ENCODE data around the gene CGNL1.
A peak's percentile ranks its signal among the peaks of the same experiment; 100 is the strongest.

Gene CGNL1

DNA sequence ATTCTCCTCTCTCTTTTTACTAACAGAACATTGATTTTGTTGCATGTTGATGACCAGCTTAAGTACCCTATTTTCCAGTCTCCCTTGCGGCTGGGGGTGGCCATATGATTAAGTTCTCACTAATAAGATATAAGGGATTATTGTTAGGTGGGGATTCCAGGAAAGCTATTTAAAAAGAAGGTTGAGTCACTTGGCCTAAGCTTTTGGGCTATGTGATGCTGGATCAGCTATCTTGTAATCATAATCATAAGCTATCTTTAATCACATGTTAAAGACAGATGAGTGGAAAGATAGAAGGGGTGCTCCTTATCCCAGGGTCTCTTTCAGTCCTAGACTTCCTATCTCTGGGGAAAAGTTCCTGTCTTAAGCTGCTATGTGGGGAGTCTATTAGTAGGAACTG lies 59.9 kb downstream of the CGNL1 start:
- no peak overlapping the region for H3K9ac ChIP-seq (ENCODE audit: low read depth, low read length, poor library complexity, severe bottlenecking)
- no peaks in the 10 kb centered on the region for H3K27me3 ChIP-seq (ENCODE audit: insufficient read depth, low read length, poor library complexity, severe bottlenecking)
- TF ChIP-seq CTCF (conservative IDR thresholded peaks at IDR 0.05; ENCODE audit: low read length) = no peak
- no peak for TF ChIP-seq EZH2phosphoT487 (IDR thresholded peaks at IDR 0.05; ENCODE audit: borderline replicate concordance)
- H3K9me2 ChIP-seq (replicated peaks; ENCODE audit: low read depth, low read length) = no peaks in the 10 kb centered on the region
- no peak overlapping the region for H3K4me2 ChIP-seq (ENCODE audit: low read depth, low read length, poor library complexity, severe bottlenecking)
- H3K4me3 ChIP-seq (ENCODE audit: low read length, poor library complexity, severe bottlenecking) = no peak overlapping the region
- no peaks in the 10 kb centered on the region for H3F3A ChIP-seq (ENCODE audit: low read depth)
- no peaks in the 10 kb centered on the region for H3K79me2 ChIP-seq (ENCODE audit: insufficient read depth, low read length)
- H3K9me3 ChIP-seq (ENCODE audit: insufficient read depth, low read depth, low read length) = no peaks in the 10 kb centered on the region
- H3K36me3 ChIP-seq (ENCODE audit: insufficient read depth, low read length) = no peaks in the 10 kb centered on the region
- no peaks in the 10 kb centered on the region for H4K20me1 ChIP-seq (ENCODE audit: insufficient read depth, low read length, poor library complexity, severe bottlenecking)
- H2AFZ ChIP-seq (ENCODE audit: low read length) = 0 out of 2 replicates have a peak overlapping the region, but pooled peaks have one; percentile 4
- no peaks in the 10 kb centered on the region for H3K4me1 ChIP-seq (ENCODE audit: insufficient read depth, low read length, poor library complexity, severe bottlenecking)

- H3K9ac ChIP-seq (ENCODE audit: low read depth, low read length, poor library complexity, severe bottlenecking) = no peak overlapping the region
- H3K4me1 ChIP-seq (ENCODE audit: insufficient read depth, low read length, poor library complexity, severe bottlenecking) = no peaks in the 10 kb centered on the region
- H2AFZ ChIP-seq (ENCODE audit: low read length) = no peak overlapping the region
- no peaks in the 10 kb centered on the region for H3K79me2 ChIP-seq (ENCODE audit: insufficient read depth, low read length)
- TF ChIP-seq CTCF (conservative IDR thresholded peaks at IDR 0.05; ENCODE audit: low read length) (no peak), EZH2phosphoT487 (IDR thresholded peaks at IDR 0.05; ENCODE audit: borderline replicate concordance) (no peak)
- no peaks in the 10 kb centered on the region for H3K9me3 ChIP-seq (ENCODE audit: insufficient read depth, low read depth, low read length)
- no peaks in the 10 kb centered on the region for H4K20me1 ChIP-seq (ENCODE audit: insufficient read depth, low read length, poor library complexity, severe bottlenecking)
- no peak overlapping the region for H3K4me3 ChIP-seq (ENCODE audit: low read length, poor library complexity, severe bottlenecking)
- no peaks in the 10 kb centered on the region for H3K27me3 ChIP-seq (ENCODE audit: insufficient read depth, low read length, poor library complexity, severe bottlenecking)
- no peaks in the 10 kb centered on the region for H3K36me3 ChIP-seq (ENCODE audit: insufficient read depth, low read length)
- no peaks in the 10 kb centered on the region for H3K9me2 ChIP-seq (replicated peaks; ENCODE audit: low read depth, low read length)
- no peak overlapping the region for H3K4me2 ChIP-seq (ENCODE audit: low read depth, low read length, poor library complexity, severe bottlenecking)
- no peaks in the 10 kb centered on the region for H3F3A ChIP-seq (ENCODE audit: low read depth)
Observed at GRCh38 chr15:57436961-57437360, 60.7 kb downstream of the CGNL1 start.

- H3K4me3 ChIP-seq (ENCODE audit: low read length, poor library complexity, severe bottlenecking) = no peak overlapping the region
- H3F3A ChIP-seq (ENCODE audit: low read depth) = no peaks in the 10 kb centered on the region
- H3K9ac ChIP-seq (ENCODE audit: low read depth, low read length, poor library complexity, severe bottlenecking) = no peak overlapping the region
- H3K36me3 ChIP-seq (ENCODE audit: insufficient read depth, low read length) = no peaks in the 10 kb centered on the region
- no peaks in the 10 kb centered on the region for H3K79me2 ChIP-seq (ENCODE audit: insufficient read depth, low read length)
- H3K4me2 ChIP-seq (ENCODE audit: low read depth, low read length, poor library complexity, severe bottlenecking) = no peak overlapping the region
- no peak for TF ChIP-seq EZH2phosphoT487 (IDR thresholded peaks at IDR 0.05; ENCODE audit: borderline replicate concordance)
- TF ChIP-seq CTCF (conservative IDR thresholded peaks at IDR 0.05; ENCODE audit: low read length) = no peak
- no peaks in the 10 kb centered on the region for H3K27me3 ChIP-seq (ENCODE audit: insufficient read depth, low read length, poor library complexity, severe bottlenecking)
- H2AFZ ChIP-seq (ENCODE audit: low read length) = no peak overlapping the region
- H4K20me1 ChIP-seq (ENCODE audit: insufficient read depth, low read length, poor library complexity, severe bottlenecking) = no peaks in the 10 kb centered on the region
- no peaks in the 10 kb centered on the region for H3K4me1 ChIP-seq (ENCODE audit: insufficient read depth, low read length, poor library complexity, severe bottlenecking)
- H3K9me3 ChIP-seq (ENCODE audit: insufficient read depth, low read depth, low read length) = no peaks in the 10 kb centered on the region
- no peaks in the 10 kb centered on the region for H3K9me2 ChIP-seq (replicated peaks; ENCODE audit: low read depth, low read length)
Observed at GRCh38 chr15:57437564-57437963, 61.3 kb downstream of the CGNL1 start.

Measured in Loucy (cell line).